Mesothelial cell of epicardium (in vitro differentiated cells): ENCODE measurements around the gene EPHA6. TPM values are rescaled to one million over a fixed set of nuclear protein-coding genes. Genes with fewer than 3 reads are reported as not detected.

Experiments used
- DNase-seq, 2 experiments: peaks; one replicate each; pipeline ENCODE4 v3.0.0; 2021; ENCODE audit warnings: low spot score in 2 of 2; ENCODE audit not compliant: unreplicated experiment in 2 of 2
- H3K27ac Mint-ChIP-seq: 2 replicates; pipeline ENCODE4 v1.8.0; 2021; ENCODE audit warnings: mixed read lengths
- H3K27me3 Mint-ChIP-seq: 2 replicates; pipeline ENCODE4 v1.8.0; 2021; ENCODE audit warnings: low read depth, mixed read lengths
- H3K36me3 Mint-ChIP-seq: 2 replicates; pipeline ENCODE4 v1.8.0; 2021; ENCODE audit warnings: mixed read lengths
- H3K4me1 Mint-ChIP-seq: 2 replicates; pipeline ENCODE4 v1.8.0; 2021; ENCODE audit warnings: mixed read lengths
- H3K4me3 Mint-ChIP-seq: 2 replicates; pipeline ENCODE4 v1.8.0; 2021; ENCODE audit warnings: mild to moderate bottlenecking, moderate library complexity, mixed read lengths
- H3K9me3 Mint-ChIP-seq: 2 replicates; pipeline ENCODE4 v1.8.0; 2021; ENCODE audit warnings: mixed read lengths
- total RNA-seq: library from RNA; stranded (reverse); gene quantifications from 3 replicates; pipeline ENCODE4 v1.2.1, GENCODE V29; 2021
- TF ChIP-seq, protein P1 (sequence below): fragments of 200-600 bp; sonication (generic); IDR thresholded peaks from one replicate; pipeline ENCODE4 v1.5.0; 2021; ENCODE audit warnings: antibody characterized with exemption; ENCODE audit not compliant: unreplicated experiment

The EPHA6 gene
- total RNA-seq, 1 donor from 2014 or later = 43.3 TPM

- Mint-ChIP-seq H3K36me3 (peaks cover 1% of the 10 kb centered on the region), H3K9me3 (peaks cover 7% of the 10 kb centered on the region), H3K4me1 (no peaks in the 10 kb centered on the region), H3K27ac (no peak overlapping the region), H3K27me3 (no peaks in the 10 kb centered on the region), H3K4me3 (no peak overlapping the region)
- DNase-seq = no peak
- TF ChIP-seq, protein P1, sequence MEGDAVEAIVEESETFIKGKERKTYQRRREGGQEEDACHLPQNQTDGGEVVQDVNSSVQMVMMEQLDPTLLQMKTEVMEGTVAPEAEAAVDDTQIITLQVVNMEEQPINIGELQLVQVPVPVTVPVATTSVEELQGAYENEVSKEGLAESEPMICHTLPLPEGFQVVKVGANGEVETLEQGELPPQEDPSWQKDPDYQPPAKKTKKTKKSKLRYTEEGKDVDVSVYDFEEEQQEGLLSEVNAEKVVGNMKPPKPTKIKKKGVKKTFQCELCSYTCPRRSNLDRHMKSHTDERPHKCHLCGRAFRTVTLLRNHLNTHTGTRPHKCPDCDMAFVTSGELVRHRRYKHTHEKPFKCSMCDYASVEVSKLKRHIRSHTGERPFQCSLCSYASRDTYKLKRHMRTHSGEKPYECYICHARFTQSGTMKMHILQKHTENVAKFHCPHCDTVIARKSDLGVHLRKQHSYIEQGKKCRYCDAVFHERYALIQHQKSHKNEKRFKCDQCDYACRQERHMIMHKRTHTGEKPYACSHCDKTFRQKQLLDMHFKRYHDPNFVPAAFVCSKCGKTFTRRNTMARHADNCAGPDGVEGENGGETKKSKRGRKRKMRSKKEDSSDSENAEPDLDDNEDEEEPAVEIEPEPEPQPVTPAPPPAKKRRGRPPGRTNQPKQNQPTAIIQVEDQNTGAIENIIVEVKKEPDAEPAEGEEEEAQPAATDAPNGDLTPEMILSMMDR = no peak
Observed at GRCh38 chr3:97347780-97348179, 533.4 kb downstream of the EPHA6 start.

DNA sequence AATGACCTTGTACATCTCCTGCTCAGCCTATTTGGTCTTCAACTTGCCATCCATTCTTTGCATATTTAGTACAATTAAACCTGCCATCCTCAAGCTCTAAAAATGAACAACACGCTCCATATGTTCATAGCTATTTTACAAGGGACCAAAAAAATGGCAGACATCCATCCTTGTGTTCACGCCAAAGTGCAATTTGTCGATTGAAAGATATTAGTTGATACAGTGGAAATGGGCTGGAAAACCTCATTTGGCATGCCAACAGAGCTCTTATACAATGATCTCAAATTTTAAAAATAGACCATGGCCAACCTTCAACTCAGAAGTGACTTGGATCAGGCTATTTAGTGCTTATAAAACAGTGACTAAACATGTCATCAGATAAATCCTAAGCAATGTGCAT, 536.6 kb downstream of the EPHA6 start:
- Mint-ChIP-seq H3K36me3 (peaks cover 11% of the 10 kb centered on the region), H3K9me3 (peaks cover 28% of the 10 kb centered on the region), H3K27me3 (no peaks in the 10 kb centered on the region), H3K4me3 (no peak overlapping the region), H3K27ac (no peak overlapping the region), H3K4me1 (no peaks in the 10 kb centered on the region)
- TF ChIP-seq, protein P1 = no peak
- DNase-seq = no peak

DNA sequence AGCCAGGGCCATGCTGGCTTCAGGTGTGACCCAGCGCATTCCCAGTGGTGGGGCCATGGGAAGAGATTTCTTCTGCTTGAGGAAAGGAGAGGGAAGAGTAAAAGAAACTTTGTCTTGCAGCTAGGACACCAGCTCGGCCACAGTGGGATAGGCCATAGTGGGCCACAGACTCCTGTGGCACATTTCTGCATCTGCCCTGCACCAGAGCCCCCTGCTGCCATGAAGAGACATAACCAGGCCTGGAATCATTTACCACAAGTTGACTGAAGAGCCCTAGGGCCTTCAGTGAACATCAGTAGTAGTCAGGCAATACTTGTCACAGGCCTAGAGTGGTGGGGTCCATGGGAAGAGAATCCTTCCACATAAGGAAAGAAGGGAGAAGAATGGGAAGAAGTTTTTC, 538.8 kb downstream of the EPHA6 start:
- no peak for DNase-seq
- Mint-ChIP-seq H3K27ac (no peak overlapping the region), H3K4me1 (no peaks in the 10 kb centered on the region), H3K4me3 (no peak overlapping the region), H3K36me3 (peaks cover 11% of the 10 kb centered on the region), H3K9me3 (peaks cover 40% of the 10 kb centered on the region), H3K27me3 (no peaks in the 10 kb centered on the region)
- TF ChIP-seq, protein P1 = no peak

GRCh38 chr3:97359977-97360376, 545.6 kb downstream of the EPHA6 start:
- Mint-ChIP-seq H3K27me3 (no peaks in the 10 kb centered on the region), H3K9me3 (peaks cover 29% of the 10 kb centered on the region), H3K4me1 (no peaks in the 10 kb centered on the region), H3K36me3 (peaks cover 3% of the 10 kb centered on the region), H3K27ac (no peak overlapping the region), H3K4me3 (no peak overlapping the region)
- TF ChIP-seq, protein P1 = no peak
- DNase-seq = no peak

GRCh38 chr3:97360804-97361203, 546.4 kb downstream of the EPHA6 start:
- TF ChIP-seq, protein P1 = no peak
- H3K4me1 Mint-ChIP-seq = no peaks in the 10 kb centered on the region
- no peak overlapping the region for H3K4me3 Mint-ChIP-seq
- no peak overlapping the region for H3K27ac Mint-ChIP-seq
- no peak for DNase-seq
- no peaks in the 10 kb centered on the region for H3K27me3 Mint-ChIP-seq
- H3K9me3 Mint-ChIP-seq = peaks cover 23% of the 10 kb centered on the region
- peaks cover 3% of the 10 kb centered on the region for H3K36me3 Mint-ChIP-seq

GRCh38 chr3:97384583-97384982, 570.2 kb downstream of the EPHA6 start:
- TF ChIP-seq, protein P1 = no peak
- Mint-ChIP-seq H3K36me3 (peaks cover 17% of the 10 kb centered on the region), H3K27me3 (no peaks in the 10 kb centered on the region), H3K9me3 (peaks cover 18% of the 10 kb centered on the region), H3K4me3 (no peak overlapping the region), H3K27ac (no peak overlapping the region), H3K4me1 (peaks cover 10% of the 10 kb centered on the region)
- DNase-seq = no peak
